HFFc6 (cell line): Measurements from ENCODE around the gene MED9. TPM values are rescaled to one million over a fixed set of nuclear protein-coding genes. Genes with fewer than 3 reads are reported as not detected.

Source experiments
- DNase-seq: peaks from one replicate; pipeline ENCODE4 v3.0.0-alpha.2; 2018
- H3K27ac Mint-ChIP-seq: 2 replicates; pipeline ENCODE4 v1.8.0; 2020; ENCODE audit warnings: mild to moderate bottlenecking, mixed read lengths
- H3K27me3 Mint-ChIP-seq: 2 replicates; pipeline ENCODE4 v1.8.0; 2021; ENCODE audit warnings: mild to moderate bottlenecking, moderate library complexity, mixed read lengths; ENCODE audit not compliant: insufficient read depth
- H3K36me3 Mint-ChIP-seq: 2 replicates; pipeline ENCODE4 v1.8.0; 2021; ENCODE audit warnings: low read depth, mixed read lengths
- H3K4me1 Mint-ChIP-seq: 2 replicates; pipeline ENCODE4 v1.8.0; 2020; ENCODE audit warnings: low read depth, mixed read lengths
- H3K4me3 Mint-ChIP-seq: 2 replicates; pipeline ENCODE4 v1.8.0; 2020; ENCODE audit warnings: mild to moderate bottlenecking, moderate library complexity, mixed read lengths
- H3K9me3 Mint-ChIP-seq: 2 replicates; pipeline ENCODE4 v1.8.0; 2020; ENCODE audit warnings: mild to moderate bottlenecking, mixed read lengths
- CTCF ChIP-seq: fragments of 200-600 bp; sonication (generic); IDR thresholded peaks from 2 replicates; pipeline ENCODE4 v1.5.0; 2021; ENCODE audit warnings: antibody characterized with exemption, mild to moderate bottlenecking
- total RNA-seq, 6 experiments: library from RNA; stranded (reverse); fragmentation: NEBNext Ultra II Directional; extraction: Animal tissue kit (Norgen Biotek cat#: 25700); gene quantifications; 2 replicates in 1 of 6; 3 replicates in 5 of 6; pipeline ENCODE4 v1.2.3, GENCODE V29; 2021

MED9 gene
- total RNA-seq, 6 experiments from 2014 or later = 7.0 to 9.0 (median 7.9) TPM

DNA sequence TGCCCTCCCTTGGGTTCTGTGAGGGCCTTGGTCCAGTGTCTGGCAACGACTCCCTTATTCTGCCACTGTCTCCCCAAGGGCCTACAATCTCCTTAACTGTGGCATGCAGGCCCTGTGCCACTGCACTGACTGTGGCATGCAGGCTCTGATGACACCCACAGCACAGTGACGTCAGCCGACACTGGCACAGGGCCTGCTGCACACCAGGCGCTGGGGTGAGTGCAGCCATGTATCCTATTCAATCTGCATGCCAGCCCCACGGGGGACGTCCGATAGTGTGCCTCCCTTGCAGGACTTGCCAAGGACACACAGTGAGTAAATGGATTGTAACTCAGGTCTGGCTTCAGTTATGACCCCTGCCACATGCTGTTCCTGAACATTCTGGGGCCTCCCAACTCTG is 59.2 kb downstream of the MED9 start:
- DNase-seq = peak; percentile 37
- no peak overlapping the region for H3K4me3 Mint-ChIP-seq
- no peak overlapping the region for H3K27ac Mint-ChIP-seq

DNA sequence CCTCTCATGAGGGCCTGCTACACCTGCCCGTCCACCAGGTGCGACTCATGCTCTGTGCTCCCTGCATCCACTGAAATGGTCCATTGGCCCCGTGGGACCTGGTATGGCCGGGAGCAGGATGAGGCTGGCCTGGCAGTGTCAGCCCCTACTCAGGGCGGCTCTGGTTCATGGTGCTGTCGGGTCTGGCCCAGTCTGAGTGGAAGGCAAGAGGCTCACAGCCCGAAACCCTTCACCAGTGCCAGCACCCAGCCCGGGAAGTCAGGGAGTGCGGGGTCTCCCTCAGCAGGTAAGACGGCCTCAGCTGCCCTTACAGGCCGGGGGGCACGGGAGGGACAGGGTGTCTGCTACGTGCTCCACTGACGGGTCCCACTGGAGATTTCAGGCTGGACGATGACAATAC is 59.9 kb downstream of the MED9 start:
- Mint-ChIP-seq H3K27me3 (no peaks in the 10 kb centered on the region; the same call in 1 of the 2 replicates), H3K36me3 (no peaks in the 10 kb centered on the region), H3K27ac (no peak overlapping the region), H3K4me1 (peaks cover 10% of the 10 kb centered on the region), H3K9me3 (no peaks in the 10 kb centered on the region), H3K4me3 (no peak overlapping the region)
- no peak for DNase-seq
- no peak for TF ChIP-seq CTCF

More for the DNA sequence above, 59.2 kb downstream of the MED9 start:
- Mint-ChIP-seq H3K27me3 (no peaks in the 10 kb centered on the region; the same call in 1 of the 2 replicates), H3K4me1 (peaks cover 10% of the 10 kb centered on the region), H3K36me3 (no peaks in the 10 kb centered on the region), H3K9me3 (no peaks in the 10 kb centered on the region)
- TF ChIP-seq CTCF = no peak

- DNase-seq = no peak
- no peak for TF ChIP-seq CTCF
- peaks cover 10% of the 10 kb centered on the region for H3K4me1 Mint-ChIP-seq
- H3K4me3 Mint-ChIP-seq = no peak overlapping the region
- H3K36me3 Mint-ChIP-seq = no peaks in the 10 kb centered on the region
- no peaks in the 10 kb centered on the region; the same call in 1 of the 2 replicates for H3K27me3 Mint-ChIP-seq
- H3K9me3 Mint-ChIP-seq = no peaks in the 10 kb centered on the region
- no peak overlapping the region for H3K27ac Mint-ChIP-seq
Measured at GRCh38 chr17:17537311-17538099, 60.7 kb downstream of the MED9 start.

GRCh38 chr17:17538417-17539391 is 61.9 kb downstream of the MED9 start:
- DNase-seq = no peak
- Mint-ChIP-seq H3K9me3 (no peaks in the 10 kb centered on the region), H3K27me3 (no peaks in the 10 kb centered on the region; the same call in 1 of the 2 replicates), H3K4me1 (peaks cover 10% of the 10 kb centered on the region), H3K27ac (no peak overlapping the region), H3K4me3 (no peak overlapping the region), H3K36me3 (no peaks in the 10 kb centered on the region)
- TF ChIP-seq CTCF = no peak

DNA sequence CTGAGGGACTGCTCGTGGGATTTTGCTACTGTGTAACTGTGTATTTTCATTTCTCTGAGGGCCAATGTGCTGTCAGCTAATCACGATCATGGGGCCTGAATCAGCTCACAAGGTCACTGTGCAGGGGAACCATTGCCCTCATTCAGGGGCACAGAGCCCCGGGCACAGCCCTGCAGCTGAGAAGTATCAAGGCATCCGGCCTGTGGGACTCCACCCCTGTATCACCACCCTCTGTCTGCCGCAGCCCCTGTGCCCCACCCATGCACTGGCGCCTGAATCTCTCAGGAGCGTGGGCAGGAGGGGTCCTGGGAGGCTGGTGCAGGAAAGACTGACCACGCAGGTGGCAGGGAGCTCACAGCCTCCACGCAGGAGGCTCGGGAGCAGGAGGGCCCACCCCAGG is 62.8 kb downstream of the MED9 start:
- H3K9me3 Mint-ChIP-seq = no peaks in the 10 kb centered on the region
- no peak overlapping the region for H3K27ac Mint-ChIP-seq
- TF ChIP-seq CTCF = no peak
- DNase-seq = no peak
- peaks cover 10% of the 10 kb centered on the region for H3K4me1 Mint-ChIP-seq
- H3K27me3 Mint-ChIP-seq = no peaks in the 10 kb centered on the region; the same call in 1 of the 2 replicates
- H3K36me3 Mint-ChIP-seq = no peaks in the 10 kb centered on the region
- no peak overlapping the region for H3K4me3 Mint-ChIP-seq
